ENCODE data around the gene TFPT. TPM values are rescaled to one million over a fixed set of nuclear protein-coding genes. Genes with fewer than 3 reads are reported as not detected.

The TFPT gene
- total and polyA plus RNA-seq, 4 donors: 2.4 to 5.6 (median 4.2) TPM

GRCh38 chr19:54109651-54110050 is 5.8 kb downstream of the TFPT start:
- no peak overlapping the region for H3K9ac ChIP-seq (ENCODE audit: low read depth in 1 of 2, low read length in 2 of 2)
- H3K36me3 ChIP-seq (ENCODE audit: control insufficient read depth in 4 of 4, insufficient read depth in 3 of 4, low read depth in 1 of 4, low read length in 3 of 4): peaks cover 14 to 49% (median 18%) of the 10 kb centered on the region in 4 donors
- 86% methylated on average over 6 of the region's 6 CpGs for WGBS

More at GRCh38 chr19:54109651-54110050, 5.8 kb downstream of the TFPT start:
- H3K4me1 ChIP-seq (ENCODE audit: control insufficient read depth in 4 of 4, insufficient read depth in 4 of 4, low read length in 3 of 4): peaks cover 3 to 12% (median 8%) of the 10 kb centered on the region in 4 donors
- TF ChIP-seq ATF3 (IDR thresholded peaks at IDR 0.05): no peak
- TF ChIP-seq RXRA (IDR thresholded peaks at IDR 0.05): no peak
- TF ChIP-seq NR2F2 (IDR thresholded peaks at IDR 0.05): no peak
- no peak for TF ChIP-seq FOXA1 (IDR thresholded peaks at IDR 0.05)
- TF ChIP-seq YY1 (IDR thresholded peaks at IDR 0.05): no peak
- TF ChIP-seq EGR1 (IDR thresholded peaks at IDR 0.05; ENCODE audit: low read depth in 2 of 2): no peak
- TF ChIP-seq TAF1 (conservative IDR thresholded peaks at IDR 0.05): no peak
- no peak for TF ChIP-seq ZBTB33 (IDR thresholded peaks at IDR 0.05)
- TF ChIP-seq HNF4A (conservative IDR thresholded peaks at IDR 0.05): no peak
- no peak for TF ChIP-seq CTCF (IDR thresholded peaks at IDR 0.05; ENCODE audit: low read depth, low read length, missing input control)
- TF ChIP-seq JUND (IDR thresholded peaks at IDR 0.05): no peak
- no peak for TF ChIP-seq FOXA2 (IDR thresholded peaks at IDR 0.05)
- no peak for TF ChIP-seq MAX (IDR thresholded peaks at IDR 0.05)
- no peak for TF ChIP-seq HNF4G (IDR thresholded peaks at IDR 0.05)
- TF ChIP-seq GABPA (IDR thresholded peaks at IDR 0.05 in 1 of 2, conservative IDR thresholded peaks at IDR 0.05 in 1 of 2): no peak
- TF ChIP-seq SP1 (IDR thresholded peaks at IDR 0.05): no peak
- TF ChIP-seq RAD21 (IDR thresholded peaks at IDR 0.05): no peak
- no peak for TF ChIP-seq REST (IDR thresholded peaks at IDR 0.05)
- DNase-seq (ENCODE audit: low spot score): no peak
- no peak overlapping the region for H3K4me3 ChIP-seq (ENCODE audit: low read depth in 1 of 3, low read length in 3 of 3)
- H3K27me3 ChIP-seq (ENCODE audit: control insufficient read depth in 4 of 4, insufficient read depth in 4 of 4, low read length in 3 of 4): no peaks in the 10 kb centered on the region
- no peaks in the 10 kb centered on the region for H3K9me3 ChIP-seq (ENCODE audit: control insufficient read depth in 4 of 4, low read length in 3 of 4)
- no peak overlapping the region for H3K27ac ChIP-seq (ENCODE audit: low read depth in 1 of 2, low read length in 2 of 2)
